Bronchial smooth muscle cell (primary cell): Measurements from ENCODE around the gene CTSH. TPM values are rescaled to one million over a fixed set of nuclear protein-coding genes. Genes with fewer than 3 reads are reported as not detected.

Experiments
- total RNA-seq: library from RNA; depleted of rRNA; stranded (reverse); fragments of >200 nt; gene quantifications from 2 replicates; pipeline ENCODE4 v1.2.1, GENCODE V29; 2014

The CTSH gene
- total RNA-seq = 8.2 and 12.6 TPM in 2 replicates

GRCh38 chr15:78944669-78945407 is at the start of gene CTSH:
Gene CTSH, minus strand, starts transcription at chr15:78945046. Its CDS starts 65 bp downstream, at chr15:78944981.

GRCh38 chr15:78872155-78872971 is 72.5 kb downstream of the CTSH start, which contains the start of gene MORF4L1:
Gene MORF4L1, plus strand, starts transcription at chr15:78872890. Its CDS starts 128 bp downstream, at chr15:78873018.

Other genes with a start within 250 kb of the CTSH start
- 1.1 and 4.1 TPM in 2 replicates for gene ADAMTS7, start 133.6 kb downstream of the CTSH start, total RNA-seq
- 204 and 276 TPM in 2 replicates for gene MORF4L1, start 72.2 kb downstream of the CTSH start, total RNA-seq
- under 0.01 TPM in 1 of 2 replicates, not detected in the other for gene RASGRF1, start 145.7 kb upstream of the CTSH start, total RNA-seq